Spleen (tissue), 7 donors: ENCODE results near the gene SLC39A7.

Experiments
- CTCF ChIP-seq, 11 experiments: fragments of 200-600 bp in 7 of 11; fragments of 450-650 bp in 4 of 11; sonication (generic) in 4 of 11; IDR thresholded peaks in 8 of 11; conservative IDR thresholded peaks in 3 of 11; 1 replicate in 7 of 11; 2 replicates in 4 of 11; pipeline versions ENCODE4 v1.4.0 to v1.8.0; 2016 to 2021; ENCODE audit warnings: antibody characterized with exemption in 11 of 11, inconsistent platforms in 4 of 11, mild to moderate bottlenecking in 1 of 11
- POLR2A ChIP-seq, 3 donors: fragments of 450-650 bp; IDR thresholded peaks; one replicate each; pipeline ENCODE4 v1.5.1; 2017; ENCODE audit warnings: antibody characterized with exemption in 3 of 3, mild to moderate bottlenecking in 1 of 3
- POLR2AphosphoS5 ChIP-seq, 3 donors: sonication (generic); formaldehyde crosslinking; IDR thresholded peaks; one replicate each; pipeline ENCODE4 v1.5.1; 2017; ENCODE audit warnings: antibody characterized with exemption in 3 of 3
- donor health status: DM: no; HTN: no; CAD: no; lungs with moderate emphysema.
- donor health status: DM: no; HTN: no; CAD: no.
- donor health status: DM: no; HTN: no; CAD: no.

GRCh38 chr6:33174784-33175183, 25.9 kb upstream of the SLC39A7 start:
- TF ChIP-seq CTCF (IDR thresholded peaks at IDR 0.05 in 8 of 11, conservative IDR thresholded peaks at IDR 0.05 in 3 of 11) (no peak), POLR2A (IDR thresholded peaks at IDR 0.05) (no peak), POLR2AphosphoS5 (IDR thresholded peaks at IDR 0.05) (no peak)
